SJCRH30 (cell line): Measurements from ENCODE around the gene ZMIZ2. TPM values are rescaled to one million over a fixed set of nuclear protein-coding genes. Genes with fewer than 3 reads are reported as not detected.

Source experiments
- DNase-seq, 2 experiments: peaks; one replicate each; pipeline ENCODE4 v3.0.0-alpha.2; 2015 to 2020
- H3K27ac ChIP-seq: fragments of 250-450 bp; sonication (Bioruptor Pico); 2 replicates; pipeline ENCODE4 v1.5.1; 2020; ENCODE audit warnings: mild to moderate bottlenecking, moderate library complexity
- H3K27me3 ChIP-seq: fragments of 250-450 bp; sonication (Bioruptor Pico); 2 replicates; pipeline ENCODE4 v1.5.1; 2020; ENCODE audit warnings: mild to moderate bottlenecking, moderate library complexity
- H3K36me3 ChIP-seq: fragments of 250-450 bp; sonication (Bioruptor Pico); 2 replicates; pipeline ENCODE4 v1.5.1; 2020; ENCODE audit warnings: mild to moderate bottlenecking, moderate library complexity
- H3K4me1 ChIP-seq: fragments of 250-450 bp; sonication (Bioruptor Pico); 2 replicates; pipeline ENCODE4 v1.5.1; 2020; ENCODE audit warnings: mild to moderate bottlenecking, moderate library complexity
- H3K4me3 ChIP-seq: fragments of 250-450 bp; sonication (Bioruptor Pico); 2 replicates; pipeline ENCODE4 v1.5.1; 2020; ENCODE audit warnings: mild to moderate bottlenecking, moderate library complexity
- H3K9me3 ChIP-seq: fragments of 250-450 bp; sonication (Bioruptor Pico); replicated peaks from 2 replicates; pipeline ENCODE4 v1.5.1; 2020; ENCODE audit warnings: mild to moderate bottlenecking, moderate library complexity
- total RNA-seq: library from RNA; depleted of rRNA; stranded (reverse); fragments of >200 nt; shearing (Covaris generic); gene quantifications from 2 replicates; pipeline ENCODE4 v1.2.3, GENCODE V29; 2014

The ZMIZ2 gene
- total RNA-seq, 1 experiment from 2014 or later, result 13.3 TPM

GRCh38 chr7:44759246-44759645 is 10.6 kb downstream of the ZMIZ2 start:
- H3K4me3 ChIP-seq, result no peak overlapping the region
- no peak for DNase-seq
- H3K4me1 ChIP-seq, result peaks cover 7% of the 10 kb centered on the region
- H3K27ac ChIP-seq, result no peak overlapping the region
- no peaks in the 10 kb centered on the region for H3K27me3 ChIP-seq
- peaks cover 6% of the 10 kb centered on the region; the same call in 1 of the 2 replicates for H3K36me3 ChIP-seq
- H3K9me3 ChIP-seq, result no peaks in the 10 kb centered on the region

GRCh38 chr7:44760034-44760580 is 11.5 kb downstream of the ZMIZ2 start:
- no peak for DNase-seq
- H3K36me3 ChIP-seq, result peaks cover 11% of the 10 kb centered on the region
- no peak overlapping the region for H3K4me3 ChIP-seq
- H3K27ac ChIP-seq, result no peak overlapping the region
- H3K27me3 ChIP-seq, result no peaks in the 10 kb centered on the region
- H3K4me1 ChIP-seq, result peaks cover 7% of the 10 kb centered on the region
- H3K9me3 ChIP-seq, result no peaks in the 10 kb centered on the region

DNA sequence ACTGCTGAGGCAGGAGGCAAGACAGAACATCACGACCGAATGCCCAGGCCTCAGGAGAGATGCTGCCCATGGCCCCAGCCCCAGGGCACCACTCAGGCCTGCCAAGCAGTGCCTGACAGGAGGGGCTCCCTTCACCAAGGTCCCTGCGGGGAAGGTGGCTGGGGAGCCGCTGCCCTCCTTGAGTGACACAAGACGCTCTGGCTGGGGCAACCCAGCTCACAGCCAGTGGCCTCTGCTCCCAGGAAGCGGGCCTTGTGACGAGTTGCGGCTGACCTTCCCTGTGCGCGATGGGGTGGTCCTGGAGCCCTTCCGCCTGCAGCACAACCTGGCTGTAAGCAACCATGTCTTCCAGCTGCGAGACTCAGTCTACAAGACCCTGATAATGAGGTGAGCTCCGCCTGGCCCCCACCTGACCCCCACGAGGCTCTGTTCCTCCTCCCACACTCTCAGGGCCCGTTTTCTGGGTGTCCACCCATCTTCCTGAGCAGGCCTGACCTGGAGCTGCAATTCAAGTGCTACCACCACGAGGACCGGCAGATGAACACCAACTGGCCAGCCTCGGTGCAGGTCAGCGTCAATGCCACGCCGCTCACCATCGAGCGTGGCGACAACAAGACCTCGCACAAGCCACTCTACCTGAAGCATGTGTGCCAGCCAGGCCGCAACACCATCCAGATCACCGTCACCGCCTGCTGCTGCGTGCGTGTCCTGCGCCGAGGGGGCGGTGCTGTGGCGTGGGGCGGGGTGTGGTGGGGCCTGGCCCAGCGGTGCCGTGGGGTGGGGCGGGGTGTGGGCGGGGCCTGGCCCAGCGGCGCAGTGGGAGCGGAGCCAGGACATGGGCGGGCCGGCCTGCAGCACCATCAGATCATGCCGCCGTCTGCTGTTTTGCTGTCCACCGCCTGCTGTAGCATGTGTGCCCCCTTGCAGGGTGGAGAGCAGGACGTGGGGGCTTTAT is 12.8 kb downstream of the ZMIZ2 start:
- Histone ChIP-seq H3K27ac (no peak overlapping the region), H3K4me3 (no peak overlapping the region), H3K36me3 (peaks cover 14% of the 10 kb centered on the region), H3K27me3 (no peaks in the 10 kb centered on the region), H3K9me3 (no peaks in the 10 kb centered on the region), H3K4me1 (peaks cover 1% of the 10 kb centered on the region)
- DNase-seq, result no peak

- Histone ChIP-seq H3K27ac (no peak overlapping the region), H3K4me3 (no peak overlapping the region), H3K36me3 (peaks cover 19% of the 10 kb centered on the region), H3K9me3 (no peaks in the 10 kb centered on the region), H3K27me3 (no peaks in the 10 kb centered on the region), H3K4me1 (peaks cover 7% of the 10 kb centered on the region)
- no peak for DNase-seq
Observed at GRCh38 chr7:44762300-44762699, 13.7 kb downstream of the ZMIZ2 start.

- peaks cover 14% of the 10 kb centered on the region for H3K4me1 ChIP-seq
- H3K27ac ChIP-seq, result no peak overlapping the region
- H3K36me3 ChIP-seq, result peaks cover 19% of the 10 kb centered on the region
- H3K27me3 ChIP-seq, result no peaks in the 10 kb centered on the region
- no peak overlapping the region for H3K4me3 ChIP-seq
- H3K9me3 ChIP-seq, result no peaks in the 10 kb centered on the region
- no peak for DNase-seq
Observed at GRCh38 chr7:44762726-44763522, 14.3 kb downstream of the ZMIZ2 start.

DNA sequence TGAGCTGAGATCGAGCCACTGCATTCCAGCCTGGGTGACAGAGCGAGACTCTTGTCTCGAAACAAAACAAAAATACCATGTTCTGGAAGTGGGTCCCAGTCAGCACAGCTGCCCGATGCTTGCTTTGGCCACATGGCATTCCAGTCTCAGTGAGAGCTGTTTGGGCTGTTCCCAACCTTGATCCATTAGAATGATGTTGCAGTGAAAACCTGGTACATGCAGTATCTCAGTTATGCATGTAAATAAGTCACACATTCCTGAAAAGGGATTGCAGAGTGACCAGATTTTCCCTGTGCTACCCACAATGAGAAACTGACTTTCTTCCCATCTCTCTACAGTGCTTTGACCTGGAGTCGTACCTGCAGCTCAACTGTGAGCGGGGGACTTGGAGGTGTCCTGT is 15.4 kb downstream of the ZMIZ2 start:
- H3K9me3 ChIP-seq, result no peaks in the 10 kb centered on the region
- no peak overlapping the region for H3K4me3 ChIP-seq
- peaks cover 20% of the 10 kb centered on the region for H3K4me1 ChIP-seq
- no peaks in the 10 kb centered on the region for H3K27me3 ChIP-seq
- H3K36me3 ChIP-seq, result peaks cover 19% of the 10 kb centered on the region
- no peak for DNase-seq
- no peak overlapping the region for H3K27ac ChIP-seq

- Histone ChIP-seq H3K27ac (no peak overlapping the region), H3K36me3 (peaks cover 19% of the 10 kb centered on the region), H3K27me3 (no peaks in the 10 kb centered on the region), H3K4me1 (peaks cover 28% of the 10 kb centered on the region), H3K9me3 (no peaks in the 10 kb centered on the region), H3K4me3 (no peak overlapping the region)
- no peak for DNase-seq
Observed at GRCh38 chr7:44764665-44765578, 16.3 kb downstream of the ZMIZ2 start.

DNA sequence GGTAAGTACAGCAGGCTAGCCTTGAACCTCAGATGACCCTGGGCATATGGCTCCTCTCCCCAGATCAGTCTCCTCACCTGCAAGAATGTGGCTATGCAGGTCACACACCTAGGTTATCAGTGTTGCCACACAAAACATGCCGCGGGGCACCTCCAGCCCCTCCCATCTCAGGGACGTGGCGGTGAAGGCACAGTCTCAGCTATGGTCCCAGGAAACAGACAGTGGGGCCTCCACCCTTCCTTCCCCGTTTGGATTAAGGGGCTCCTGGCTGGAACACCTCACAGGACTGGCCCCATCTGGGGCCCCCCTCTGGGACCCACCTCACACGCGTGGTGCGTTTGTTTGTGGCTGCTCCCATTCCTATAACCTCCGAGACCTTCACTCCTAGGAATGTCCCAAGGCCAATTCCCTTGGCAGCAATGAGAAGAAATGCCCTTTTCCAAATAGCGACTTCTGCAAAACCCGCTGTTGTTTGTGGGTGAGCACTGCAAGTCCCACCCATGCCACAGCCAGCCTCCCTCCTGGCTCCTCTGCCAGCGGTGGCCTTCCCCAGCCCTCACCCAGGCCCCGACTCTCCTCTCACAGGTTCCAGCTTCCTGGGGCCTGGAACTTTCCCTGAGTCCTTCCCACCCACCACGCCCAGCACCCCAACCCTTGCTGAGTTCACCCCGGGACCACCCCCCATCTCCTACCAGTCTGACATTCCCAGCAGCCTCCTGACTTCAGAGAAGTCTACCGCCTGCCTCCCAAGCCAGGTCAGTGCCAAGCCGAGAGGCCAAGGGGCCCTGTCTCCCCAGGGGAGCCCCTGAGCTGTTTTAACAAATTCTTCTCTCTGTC is 17.1 kb downstream of the ZMIZ2 start:
- no peak for DNase-seq
- no peaks in the 10 kb centered on the region for H3K27me3 ChIP-seq
- no peak overlapping the region for H3K27ac ChIP-seq
- peaks cover 32% of the 10 kb centered on the region for H3K4me1 ChIP-seq
- no peaks in the 10 kb centered on the region for H3K9me3 ChIP-seq
- no peak overlapping the region for H3K4me3 ChIP-seq
- H3K36me3 ChIP-seq, result peaks cover 19% of the 10 kb centered on the region

GRCh38 chr7:44766416-44766801 is 17.8 kb downstream of the ZMIZ2 start:
- H3K27ac ChIP-seq, result no peak overlapping the region
- no peak overlapping the region for H3K4me3 ChIP-seq
- H3K9me3 ChIP-seq, result no peaks in the 10 kb centered on the region
- peaks cover 32% of the 10 kb centered on the region for H3K4me1 ChIP-seq
- no peak for DNase-seq
- H3K27me3 ChIP-seq, result no peaks in the 10 kb centered on the region
- H3K36me3 ChIP-seq, result peaks cover 19% of the 10 kb centered on the region

- Histone ChIP-seq H3K27me3 (no peaks in the 10 kb centered on the region), H3K36me3 (peaks cover 18% of the 10 kb centered on the region), H3K4me3 (no peak overlapping the region), H3K4me1 (peaks cover 32% of the 10 kb centered on the region), H3K9me3 (no peaks in the 10 kb centered on the region), H3K27ac (peak overlapping the region; percentile 95)
- peak; percentile 36 to 53 for DNase-seq
Observed at GRCh38 chr7:44767134-44767911, 18.7 kb downstream of the ZMIZ2 start.

- peak; percentile 98 to 99 for DNase-seq
- H3K36me3 ChIP-seq, result peaks cover 17% of the 10 kb centered on the region
- H3K27ac ChIP-seq, result peak overlapping the region; percentile 95
- no peaks in the 10 kb centered on the region for H3K9me3 ChIP-seq
- no peaks in the 10 kb centered on the region for H3K27me3 ChIP-seq
- peak overlapping the region; percentile 36 for H3K4me3 ChIP-seq
- H3K4me1 ChIP-seq, result peaks cover 32% of the 10 kb centered on the region
Observed at GRCh38 chr7:44767912-44768627, 19.4 kb downstream of the ZMIZ2 start.

- Histone ChIP-seq H3K36me3 (peaks cover 14% of the 10 kb centered on the region), H3K9me3 (no peaks in the 10 kb centered on the region), H3K27me3 (no peaks in the 10 kb centered on the region), H3K27ac (peak overlapping the region; percentile 95), H3K4me1 (peaks cover 32% of the 10 kb centered on the region), H3K4me3 (peak overlapping the region; percentile 36)
- peak; percentile 51 to 66 for DNase-seq
Observed at GRCh38 chr7:44768628-44769371, 20.2 kb downstream of the ZMIZ2 start.
